ENCODE data around the gene ROR2. TPM values are rescaled to one million over a fixed set of nuclear protein-coding genes. Genes with fewer than 3 reads are reported as not detected.

ROR2 gene
- total RNA-seq, 1 experiment from 2014 or later, result 2.7 TPM

DNA sequence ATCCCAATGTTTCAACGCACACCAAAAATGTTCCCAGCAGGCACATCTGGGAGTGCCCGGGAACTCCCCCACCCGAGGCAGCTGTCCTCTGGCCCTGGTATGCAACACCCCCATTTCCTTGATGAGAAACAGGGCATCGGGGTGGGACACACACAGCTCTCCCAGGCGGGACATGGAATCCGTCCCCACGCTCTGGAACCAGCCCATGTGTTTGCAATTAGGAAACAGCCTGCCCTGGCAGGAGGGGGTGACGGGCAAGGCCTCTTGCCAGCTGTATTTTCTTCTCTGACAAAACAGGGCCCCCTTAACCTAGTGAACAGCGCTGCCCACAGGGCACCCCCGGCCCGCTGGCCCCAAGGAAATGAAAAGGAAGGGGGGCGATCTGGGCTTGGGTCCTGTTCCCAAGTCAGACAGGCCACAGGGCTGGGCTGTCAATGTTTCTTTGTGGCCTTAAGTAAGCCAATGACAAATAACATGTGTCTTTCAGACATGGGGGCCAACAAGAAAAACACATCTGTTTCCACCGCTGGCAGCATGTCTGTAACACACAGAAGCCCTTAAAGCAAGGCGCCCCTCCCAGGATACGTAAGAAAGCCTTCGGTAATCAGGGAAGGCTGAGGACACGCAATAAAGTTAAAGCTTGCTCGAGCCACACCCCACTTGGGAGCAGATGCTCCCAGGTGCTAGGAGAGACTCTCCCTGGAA lies 125.3 kb downstream of the ROR2 start:
- Mint-ChIP-seq H3K4me3 (no peak overlapping the region), H3K36me3 (ENCODE audit: insufficient read depth in 1 of 3, low read depth in 3 of 3) (peaks cover 0 to 7% (median 0%) of the 10 kb centered on the region in 3 experiments; a peak in 2 of 7 replicates), H3K4me1 (peaks cover 0 to 2% of the 10 kb centered on the region in 2 experiments; a peak in 2 of 4 replicates), H3K27ac (no peak overlapping the region), H3K9me3 (peaks cover 7 to 8% of the 10 kb centered on the region in 2 experiments; a peak in 4 of 5 replicates), H3K27me3 (ENCODE audit: low read depth) (no peaks in the 10 kb centered on the region)
- no peak overlapping the region for H2AFZ ChIP-seq (ENCODE audit: low read length)
- no peaks in the 10 kb centered on the region for H3K79me1 ChIP-seq (ENCODE audit: insufficient read depth, low read depth, low read length, poor library complexity, severe bottlenecking)
- no peaks in the 10 kb centered on the region for H3K27me3 ChIP-seq (ENCODE audit: insufficient read depth, low read length)
- H3K23ac ChIP-seq (ENCODE audit: insufficient read length, low read depth, low read length), result no peak overlapping the region
- H3K4me2 ChIP-seq (ENCODE audit: insufficient read depth, insufficient read length, low read length), result no peak overlapping the region
- no peak overlapping the region for H3K56ac ChIP-seq (ENCODE audit: insufficient read length, low read depth, low read length)
- no peak overlapping the region for H3K9ac ChIP-seq (ENCODE audit: extremely low read depth, insufficient read length, low read length)
- H3K18ac ChIP-seq (ENCODE audit: insufficient read length, low read depth, low read length), result no peak overlapping the region
- no peak overlapping the region for H3K27ac ChIP-seq (ENCODE audit: insufficient read length, low read depth, low read length)
- H3K4me1 ChIP-seq (ENCODE audit: insufficient read depth, low read length), result no peaks in the 10 kb centered on the region
- H3K23me2 ChIP-seq (ENCODE audit: insufficient read length, low read depth, low read length, poor library complexity, severe bottlenecking), result no peaks in the 10 kb centered on the region
- no peak overlapping the region for H4K5ac ChIP-seq (ENCODE audit: insufficient read length, low read depth, low read length)
- H2BK120ac ChIP-seq (ENCODE audit: low read depth, low read length, poor library complexity, severe bottlenecking), result no peak overlapping the region
- no peak overlapping the region for H3K4ac ChIP-seq (ENCODE audit: low read depth, low read length)
- no peaks in the 10 kb centered on the region for H4K20me1 ChIP-seq (ENCODE audit: control insufficient read depth, insufficient read depth, insufficient read length)
- TF ChIP-seq, protein P1, sequence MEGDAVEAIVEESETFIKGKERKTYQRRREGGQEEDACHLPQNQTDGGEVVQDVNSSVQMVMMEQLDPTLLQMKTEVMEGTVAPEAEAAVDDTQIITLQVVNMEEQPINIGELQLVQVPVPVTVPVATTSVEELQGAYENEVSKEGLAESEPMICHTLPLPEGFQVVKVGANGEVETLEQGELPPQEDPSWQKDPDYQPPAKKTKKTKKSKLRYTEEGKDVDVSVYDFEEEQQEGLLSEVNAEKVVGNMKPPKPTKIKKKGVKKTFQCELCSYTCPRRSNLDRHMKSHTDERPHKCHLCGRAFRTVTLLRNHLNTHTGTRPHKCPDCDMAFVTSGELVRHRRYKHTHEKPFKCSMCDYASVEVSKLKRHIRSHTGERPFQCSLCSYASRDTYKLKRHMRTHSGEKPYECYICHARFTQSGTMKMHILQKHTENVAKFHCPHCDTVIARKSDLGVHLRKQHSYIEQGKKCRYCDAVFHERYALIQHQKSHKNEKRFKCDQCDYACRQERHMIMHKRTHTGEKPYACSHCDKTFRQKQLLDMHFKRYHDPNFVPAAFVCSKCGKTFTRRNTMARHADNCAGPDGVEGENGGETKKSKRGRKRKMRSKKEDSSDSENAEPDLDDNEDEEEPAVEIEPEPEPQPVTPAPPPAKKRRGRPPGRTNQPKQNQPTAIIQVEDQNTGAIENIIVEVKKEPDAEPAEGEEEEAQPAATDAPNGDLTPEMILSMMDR (conservative IDR thresholded peaks at IDR 0.05), result no peak
- H3K14ac ChIP-seq (ENCODE audit: insufficient read depth, low read length), result no peak overlapping the region
- no peak overlapping the region for H2BK12ac ChIP-seq (ENCODE audit: insufficient read length, low read depth, low read length)
- H3K79me2 ChIP-seq (ENCODE audit: insufficient read depth, low read length), result no peaks in the 10 kb centered on the region
- H4K8ac ChIP-seq (replicated peaks; ENCODE audit: insufficient read length, low read depth, low read length), result no peak overlapping the region
- no peaks in the 10 kb centered on the region for H3K9me3 ChIP-seq (ENCODE audit: control insufficient read depth, low read depth, low read length)
- H4K91ac ChIP-seq (ENCODE audit: insufficient read length, low read depth, low read length), result no peak overlapping the region
- no peak overlapping the region for H2AK5ac ChIP-seq (ENCODE audit: insufficient read length, low read length)
- no peak for DNase-seq
- H3T11ph ChIP-seq (ENCODE audit: low read length), result no peak overlapping the region
- no peak overlapping the region for H2BK5ac ChIP-seq (ENCODE audit: insufficient read length, low read length)
- no peak overlapping the region for H2BK20ac ChIP-seq (ENCODE audit: low read depth, low read length, poor library complexity, severe bottlenecking)
- WGBS (ENCODE audit: extremely low coverage, insufficient read length, low lambda C conversion rate), result no CpG with 5 or more reads among the region's 18 CpGs
- H2BK15ac ChIP-seq (ENCODE audit: low read depth, low read length), result no peak overlapping the region
